ENCODE measurements around the gene PLXNA2.

PLXNA2 gene

DNA sequence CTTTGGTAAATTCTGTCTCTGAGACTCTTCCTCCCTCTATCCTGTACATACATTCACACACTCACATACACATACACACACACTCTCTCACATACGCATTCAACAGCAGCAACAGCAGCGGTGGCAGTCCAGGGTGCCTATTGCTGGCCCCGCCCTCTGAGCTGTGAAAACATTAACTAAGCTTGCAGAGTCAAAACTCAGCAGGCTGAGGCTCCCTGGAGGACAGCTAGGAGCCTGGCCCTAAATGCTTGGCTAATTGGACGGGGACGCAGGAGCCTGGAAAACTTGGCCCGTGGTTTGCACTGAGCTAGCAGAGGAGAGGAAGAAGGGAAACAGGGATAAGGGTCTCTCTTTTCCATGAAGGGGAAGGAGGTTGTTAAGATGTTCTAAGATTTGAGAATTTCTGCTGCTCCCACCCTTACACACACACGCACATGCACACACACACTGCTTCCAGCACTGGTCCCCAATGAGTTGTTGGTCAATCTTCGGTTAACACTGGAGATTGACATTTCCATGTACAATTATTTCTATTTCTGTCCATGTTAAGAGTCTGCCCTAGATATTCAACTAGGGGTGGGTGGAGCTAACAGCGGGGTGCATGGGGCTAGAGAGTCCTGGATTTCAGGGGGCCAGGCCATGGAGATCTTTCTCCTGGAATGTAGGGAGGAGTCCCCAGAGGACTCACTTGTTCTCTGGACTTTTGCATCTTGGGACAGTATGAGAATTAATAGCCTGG lies 94.2 kb downstream of the PLXNA2 start:
- TF ChIP-seq, protein P1, sequence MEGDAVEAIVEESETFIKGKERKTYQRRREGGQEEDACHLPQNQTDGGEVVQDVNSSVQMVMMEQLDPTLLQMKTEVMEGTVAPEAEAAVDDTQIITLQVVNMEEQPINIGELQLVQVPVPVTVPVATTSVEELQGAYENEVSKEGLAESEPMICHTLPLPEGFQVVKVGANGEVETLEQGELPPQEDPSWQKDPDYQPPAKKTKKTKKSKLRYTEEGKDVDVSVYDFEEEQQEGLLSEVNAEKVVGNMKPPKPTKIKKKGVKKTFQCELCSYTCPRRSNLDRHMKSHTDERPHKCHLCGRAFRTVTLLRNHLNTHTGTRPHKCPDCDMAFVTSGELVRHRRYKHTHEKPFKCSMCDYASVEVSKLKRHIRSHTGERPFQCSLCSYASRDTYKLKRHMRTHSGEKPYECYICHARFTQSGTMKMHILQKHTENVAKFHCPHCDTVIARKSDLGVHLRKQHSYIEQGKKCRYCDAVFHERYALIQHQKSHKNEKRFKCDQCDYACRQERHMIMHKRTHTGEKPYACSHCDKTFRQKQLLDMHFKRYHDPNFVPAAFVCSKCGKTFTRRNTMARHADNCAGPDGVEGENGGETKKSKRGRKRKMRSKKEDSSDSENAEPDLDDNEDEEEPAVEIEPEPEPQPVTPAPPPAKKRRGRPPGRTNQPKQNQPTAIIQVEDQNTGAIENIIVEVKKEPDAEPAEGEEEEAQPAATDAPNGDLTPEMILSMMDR (IDR thresholded peaks at IDR 0.05; ENCODE audit: low read depth, low read length, missing control alignments) = no peak
- no peak for DNase-seq (ENCODE audit: extremely low read depth, low read depth)
- H3K4me3 ChIP-seq (replicated peaks; ENCODE audit: low read depth, low read length) = no peak overlapping the region

DNA sequence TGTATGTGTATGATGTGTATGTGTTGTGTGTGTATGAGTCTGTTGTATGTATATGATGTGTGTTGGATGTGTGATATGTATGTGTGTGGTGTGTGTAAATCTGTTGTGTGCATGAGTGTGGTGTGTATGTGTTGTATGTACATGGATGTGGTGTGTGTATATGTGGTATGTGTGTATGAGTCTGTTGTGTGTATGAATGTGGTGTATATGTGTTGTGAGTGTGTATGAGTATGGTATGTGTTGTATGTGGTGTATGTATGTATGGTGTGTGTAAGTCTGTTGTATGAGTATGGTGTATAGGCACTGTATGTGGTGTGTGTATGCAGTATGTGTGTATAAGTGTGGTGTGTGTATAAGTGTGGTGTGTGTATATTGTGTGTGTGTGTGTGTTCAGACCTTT lies 95.0 kb downstream of the PLXNA2 start:
- no peak overlapping the region for H3K4me3 ChIP-seq (replicated peaks; ENCODE audit: low read depth, low read length)
- no peak for DNase-seq (ENCODE audit: extremely low read depth, low read depth)
- TF ChIP-seq, protein P1 (IDR thresholded peaks at IDR 0.05; ENCODE audit: low read depth, low read length, missing control alignments) = no peak

DNA sequence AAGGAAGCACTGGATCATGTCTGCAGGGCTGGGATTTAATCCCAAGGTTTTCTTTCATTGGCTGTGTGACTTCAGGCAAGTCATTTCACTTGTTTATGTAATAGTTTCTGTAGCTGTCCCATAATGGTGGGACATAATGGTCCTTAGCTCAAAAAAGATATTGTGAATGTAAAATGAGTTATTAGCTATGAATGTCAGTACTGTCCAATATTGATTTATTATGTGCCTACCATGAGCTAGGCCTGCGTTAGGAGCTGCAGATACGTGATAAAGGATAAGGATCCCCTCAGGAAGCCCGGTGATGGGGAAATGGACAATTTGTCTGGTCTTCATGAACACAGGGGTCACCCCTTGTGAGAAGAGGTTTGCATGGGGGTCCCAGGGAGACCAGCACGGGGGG lies 95.8 kb downstream of the PLXNA2 start:
- DNase-seq (ENCODE audit: extremely low read depth, low read depth) = no peak
- TF ChIP-seq, protein P1 (IDR thresholded peaks at IDR 0.05; ENCODE audit: low read depth, low read length, missing control alignments) = no peak
- no peak overlapping the region for H3K4me3 ChIP-seq (replicated peaks; ENCODE audit: low read depth, low read length)

GRCh38 chr1:208146650-208147049 lies 97.5 kb downstream of the PLXNA2 start:
- TF ChIP-seq, protein P1 (IDR thresholded peaks at IDR 0.05; ENCODE audit: low read depth, low read length, missing control alignments) = no peak
- DNase-seq (ENCODE audit: extremely low read depth, low read depth) = no peak
- no peak overlapping the region for H3K4me3 ChIP-seq (replicated peaks; ENCODE audit: low read depth, low read length)

- no peak overlapping the region for H3K4me3 ChIP-seq (replicated peaks; ENCODE audit: low read depth, low read length)
- TF ChIP-seq, protein P1 (IDR thresholded peaks at IDR 0.05; ENCODE audit: low read depth, low read length, missing control alignments) = no peak
- no peak for DNase-seq (ENCODE audit: extremely low read depth, low read depth)
These were observed 99.0 kb downstream of the PLXNA2 start for GRCh38 chr1:208145167-208145566.

- TF ChIP-seq, protein P1 (IDR thresholded peaks at IDR 0.05; ENCODE audit: low read depth, low read length, missing control alignments) = no peak
- no peak for DNase-seq (ENCODE audit: extremely low read depth, low read depth)
- H3K4me3 ChIP-seq (replicated peaks; ENCODE audit: low read depth, low read length) = no peak overlapping the region
These were observed 101.4 kb downstream of the PLXNA2 start for GRCh38 chr1:208142590-208143382.

Data from HFF-Myc (cell line).